Measurements from ENCODE around the gene LRBA.

DNA sequence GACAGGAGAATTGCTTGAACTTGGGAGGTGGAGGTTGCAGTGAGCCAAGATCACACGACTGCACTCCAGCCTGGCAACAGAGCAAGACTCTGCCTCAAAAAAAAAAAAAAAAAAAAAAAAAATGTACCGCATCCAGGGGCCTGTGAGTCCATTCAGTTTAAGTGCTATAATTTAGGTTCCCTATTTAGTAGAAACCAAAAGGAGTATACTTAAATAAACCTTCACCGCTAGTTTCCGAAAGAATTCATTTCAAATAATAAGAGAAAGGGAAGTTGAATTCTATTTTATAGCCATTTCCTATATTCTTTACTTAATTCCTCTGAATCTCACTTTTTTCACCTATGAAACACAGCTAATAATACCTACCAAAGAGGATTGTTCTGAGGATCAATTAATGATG lies 20.8 kb upstream of the LRBA start:
- TF ChIP-seq CTCF (IDR thresholded peaks at IDR 0.05; ENCODE audit: low read depth, low read length, poor library complexity, severe bottlenecking): no peak
- no peak for TF ChIP-seq EZH2phosphoT487 (IDR thresholded peaks at IDR 0.05; ENCODE audit: borderline replicate concordance, low read length)
